MM.1S (cell line): ENCODE data around the gene ANTXR1.

Experiments used
- DNase-seq: peaks from one replicate; pipeline ENCODE4 v3.0.0-alpha.2; 2015
- H2AFZ ChIP-seq: fragments of 300-600 bp; sonication (generic); 2 replicates; pipeline ENCODE4 v1.6.0; 2016; ENCODE audit warnings: antibody characterized with exemption, low read length
- H3F3A ChIP-seq: fragments of 300-600 bp; sonication (generic); 2 replicates; pipeline ENCODE4 v1.6.1; 2016; ENCODE audit warnings: mild to moderate bottlenecking, antibody characterized with exemption, low read length, moderate library complexity, mixed read lengths; ENCODE audit not compliant: insufficient read depth
- H3K27ac ChIP-seq: fragments of 300-600 bp; sonication (generic); 2 replicates; pipeline ENCODE4 v1.5.1; 2016; ENCODE audit warnings: mild to moderate bottlenecking, low read length
- H3K27me3 ChIP-seq: fragments of 300-600 bp; sonication (generic); replicated peaks from 2 replicates; pipeline ENCODE4 v1.6.0; 2016; ENCODE audit warnings: low read length; ENCODE audit not compliant: insufficient read depth
- H3K36me3 ChIP-seq: fragments of 300-600 bp; sonication (generic); replicated peaks from 2 replicates; pipeline ENCODE4 v1.6.1; 2016; ENCODE audit warnings: mild to moderate bottlenecking, low read length, mixed read lengths; ENCODE audit not compliant: insufficient read depth
- H3K4me1 ChIP-seq: fragments of 300-600 bp; sonication (generic); 2 replicates; pipeline ENCODE4 v1.6.1; 2016; ENCODE audit warnings: low read length, mixed read lengths
- H3K4me2 ChIP-seq: fragments of 300-600 bp; sonication (generic); 2 replicates; pipeline ENCODE4 v1.6.0; 2016; ENCODE audit warnings: low read depth, low read length
- H3K4me3 ChIP-seq: fragments of 300-600 bp; sonication (generic); 2 replicates; pipeline ENCODE4 v1.5.1; 2016; ENCODE audit warnings: low read length, mixed read lengths
- H3K79me2 ChIP-seq: fragments of 300-600 bp; sonication (generic); 2 replicates; pipeline ENCODE4 v1.6.1; 2016; ENCODE audit warnings: mixed run types, low read length, mixed read lengths
- H3K9ac ChIP-seq: fragments of 300-600 bp; sonication (generic); 2 replicates; pipeline ENCODE4 v1.6.1; 2016; ENCODE audit warnings: low read length, mixed read lengths
- H3K9me2 ChIP-seq: fragments of 300-600 bp; sonication (generic); replicated peaks from 2 replicates; pipeline ENCODE4 v1.6.1; 2016; ENCODE audit warnings: mild to moderate bottlenecking, low read length, mixed read lengths; ENCODE audit not compliant: insufficient read depth
- H3K9me3 ChIP-seq: fragments of 300-600 bp; sonication (generic); replicated peaks from 2 replicates; pipeline ENCODE4 v1.6.1; 2016; ENCODE audit warnings: mild to moderate bottlenecking, low read length, mixed read lengths; ENCODE audit not compliant: insufficient read depth
- H4K20me1 ChIP-seq: fragments of 300-600 bp; sonication (generic); 2 replicates; pipeline ENCODE4 v1.6.1; 2016; ENCODE audit warnings: mild to moderate bottlenecking, low read length, moderate library complexity, mixed read lengths; ENCODE audit not compliant: insufficient read depth
- CTCF ChIP-seq: fragments of 300-600 bp; sonication (generic); IDR thresholded peaks from 2 replicates; pipeline ENCODE4 v1.5.1; 2016; ENCODE audit warnings: antibody characterized with exemption, low read length, mixed read lengths
- EZH2 ChIP-seq: fragments of 300-600 bp; sonication (generic); optimal IDR thresholded peaks from 2 replicates; pipeline ENCODE3; 2017; ENCODE audit warnings: low read depth, mild to moderate bottlenecking, antibody characterized with exemption, low read length, mixed read lengths
- EZH2phosphoT487 ChIP-seq: fragments of 300-600 bp; sonication (generic); IDR thresholded peaks from 2 replicates; pipeline ENCODE4 v1.6.1; 2018; ENCODE audit warnings: antibody characterized with exemption, low read length

ANTXR1 gene

DNA sequence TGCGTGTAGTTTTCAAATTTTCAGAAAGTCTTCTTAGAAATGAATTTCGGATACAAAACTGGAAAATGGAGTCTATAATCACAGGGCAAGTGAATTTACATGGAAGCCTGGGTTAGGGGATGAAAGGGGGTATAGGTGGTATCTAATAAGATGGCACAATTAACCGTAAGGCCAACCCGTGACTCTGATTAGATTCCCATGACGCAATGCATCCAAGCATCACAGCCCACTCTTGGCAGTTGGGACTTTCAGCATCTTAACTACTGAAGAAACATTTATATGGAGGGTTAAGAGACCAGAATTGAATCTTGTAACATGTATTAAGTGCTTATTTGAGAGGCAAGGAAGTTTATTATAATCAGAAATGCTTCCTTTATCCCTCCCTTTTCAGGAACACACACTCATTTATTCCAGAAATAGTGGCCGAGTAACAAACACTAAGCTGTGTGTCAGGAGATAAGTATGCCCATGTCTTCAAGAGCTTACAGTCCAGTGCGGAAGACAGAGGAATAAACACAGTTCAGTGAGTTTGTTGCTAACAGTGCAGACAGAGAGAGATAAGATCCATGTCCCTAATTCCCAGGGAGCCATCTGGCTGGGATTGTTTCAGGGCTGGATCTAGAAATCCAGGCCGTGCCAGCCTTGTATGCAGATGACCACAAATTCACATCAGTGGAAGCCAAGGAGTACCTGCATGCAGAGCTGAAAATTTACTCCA, 151.2 kb downstream of the ANTXR1 start:
- no peaks in the 10 kb centered on the region for H3K9me2 ChIP-seq
- no peaks in the 10 kb centered on the region for H3F3A ChIP-seq
- H3K79me2 ChIP-seq, result no peaks in the 10 kb centered on the region
- H4K20me1 ChIP-seq, result no peaks in the 10 kb centered on the region
- H3K9ac ChIP-seq, result no peak overlapping the region
- H3K9me3 ChIP-seq, result no peaks in the 10 kb centered on the region
- no peak overlapping the region for H2AFZ ChIP-seq
- H3K27ac ChIP-seq, result no peak overlapping the region
- no peaks in the 10 kb centered on the region for H3K36me3 ChIP-seq
- no peak for TF ChIP-seq CTCF
- no peak for TF ChIP-seq EZH2
- no peak for TF ChIP-seq EZH2phosphoT487
- no peak overlapping the region for H3K4me2 ChIP-seq
- DNase-seq, result no peak
- no peak overlapping the region for H3K4me3 ChIP-seq
- no peaks in the 10 kb centered on the region for H3K27me3 ChIP-seq
- no peaks in the 10 kb centered on the region for H3K4me1 ChIP-seq

DNA sequence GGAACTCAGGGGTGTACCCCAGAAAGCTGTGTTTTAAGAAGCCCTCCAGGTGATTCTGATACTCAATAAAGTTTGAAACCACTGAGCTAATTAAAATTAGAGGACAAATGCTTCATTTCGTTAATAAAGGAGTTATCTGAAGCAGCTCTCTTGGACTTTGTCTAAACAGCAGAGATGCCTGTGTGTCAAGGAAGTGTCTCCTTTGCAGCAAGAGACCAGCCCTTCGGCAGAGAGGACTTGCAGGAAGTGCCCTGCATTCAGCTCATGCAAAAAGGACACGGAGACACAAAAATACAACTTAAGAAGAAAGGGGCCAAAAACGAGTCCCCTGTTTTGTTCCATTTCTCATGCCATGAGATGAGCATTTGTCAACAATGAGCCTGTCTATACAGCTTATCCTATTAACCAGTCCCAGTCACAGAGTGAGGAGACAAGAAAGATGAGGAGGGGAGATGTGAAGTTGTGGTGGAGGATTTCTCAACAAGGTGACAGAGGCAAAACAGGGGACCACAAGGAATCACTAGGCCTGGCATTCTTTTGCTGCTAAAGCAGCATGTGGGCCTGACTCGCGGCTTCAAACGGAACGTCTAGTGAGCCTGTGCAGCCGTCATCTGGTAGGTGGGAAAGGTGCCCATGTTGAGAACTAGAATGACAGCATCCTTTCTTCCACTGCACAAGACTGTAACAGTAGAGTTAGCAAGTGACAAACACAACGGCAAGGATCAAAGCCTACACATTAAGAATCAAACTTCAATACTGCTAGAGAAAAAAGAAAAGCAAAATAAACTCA, 152.3 kb downstream of the ANTXR1 start:
- Histone ChIP-seq H3K4me2 (no peak overlapping the region), H3K4me3 (no peak overlapping the region), H2AFZ (no peak overlapping the region), H3K79me2 (no peaks in the 10 kb centered on the region), H3K36me3 (no peaks in the 10 kb centered on the region), H3K4me1 (no peaks in the 10 kb centered on the region), H3F3A (no peaks in the 10 kb centered on the region), H3K9ac (no peak overlapping the region), H3K27me3 (no peaks in the 10 kb centered on the region), H3K9me2 (no peaks in the 10 kb centered on the region), H4K20me1 (no peaks in the 10 kb centered on the region), H3K9me3 (no peaks in the 10 kb centered on the region), H3K27ac (no peak overlapping the region)
- no peak for TF ChIP-seq EZH2phosphoT487
- TF ChIP-seq CTCF, result no peak
- no peak for TF ChIP-seq EZH2
- DNase-seq, result no peak

- no peak overlapping the region for H3K9ac ChIP-seq
- no peaks in the 10 kb centered on the region for H3K27me3 ChIP-seq
- H3K4me2 ChIP-seq, result no peak overlapping the region
- H3K79me2 ChIP-seq, result no peaks in the 10 kb centered on the region
- no peaks in the 10 kb centered on the region for H3K36me3 ChIP-seq
- no peaks in the 10 kb centered on the region for H4K20me1 ChIP-seq
- TF ChIP-seq CTCF, result no peak
- TF ChIP-seq EZH2, result no peak
- no peak for TF ChIP-seq EZH2phosphoT487
- H2AFZ ChIP-seq, result no peak overlapping the region
- DNase-seq, result no peak
- H3K27ac ChIP-seq, result no peak overlapping the region
- no peaks in the 10 kb centered on the region for H3F3A ChIP-seq
- no peaks in the 10 kb centered on the region for H3K4me1 ChIP-seq
- no peaks in the 10 kb centered on the region for H3K9me3 ChIP-seq
- no peak overlapping the region for H3K4me3 ChIP-seq
- H3K9me2 ChIP-seq, result no peaks in the 10 kb centered on the region
These were observed 153.5 kb downstream of the ANTXR1 start for GRCh38 chr2:69166465-69166811.
